Activated B cell treated with CpG ODN at 0.5 μM for 24 hours (primary cell): ENCODE data around the gene IL33. TPM values are rescaled to one million over a fixed set of nuclear protein-coding genes. Genes with fewer than 3 reads are reported as not detected.

Source experiments
- ATAC-seq: fragments of 200-7000 bp; cut with Tn5 transposase; one replicate; pipeline ENCODE4 v1.10.0; 2021; ENCODE audit warnings: low read depth, mild to moderate bottlenecking, moderate library complexity
- CTCF ChIA-PET: fragments of 350-600 bp; sonication (Branson Sonifier 250); formaldehyde crosslinking; loops from one replicate; lab custom pipeline; 2021; ENCODE audit warnings: antibody characterized with exemption; lab: Charles Lee
- POLR2A ChIA-PET: fragments of 350-600 bp; sonication (Branson Sonifier 250); formaldehyde crosslinking; loops from one replicate; lab custom pipeline; 2021; ENCODE audit warnings: antibody characterized with exemption; lab: Charles Lee
- DNase-seq: peaks from one replicate; pipeline ENCODE4 v3.0.0; 2022
- H3K27ac Mint-ChIP-seq: one replicate; pipeline ENCODE4 v1.8.0; 2020; ENCODE audit warnings: mixed read lengths
- H3K27me3 Mint-ChIP-seq: one replicate; pipeline ENCODE4 v1.8.0; 2021; ENCODE audit warnings: mixed read lengths
- H3K36me3 Mint-ChIP-seq: one replicate; pipeline ENCODE4 v1.8.0; 2021; ENCODE audit warnings: low read depth, mixed read lengths
- H3K4me1 Mint-ChIP-seq: one replicate; pipeline ENCODE4 v1.8.0; 2021; ENCODE audit warnings: mixed read lengths
- H3K4me3 Mint-ChIP-seq: one replicate; pipeline ENCODE4 v1.8.0; 2020; ENCODE audit warnings: mild to moderate bottlenecking, mixed read lengths
- H3K9me3 Mint-ChIP-seq: one replicate; pipeline ENCODE4 v1.8.0; 2020; ENCODE audit warnings: mixed read lengths
- CTCF ChIP-seq: fragments of 200-600 bp; IDR thresholded peaks from one replicate; pipeline ENCODE4 v1.8.0; 2022; ENCODE audit warnings: antibody characterized with exemption, mild to moderate bottlenecking
- intact Hi-C: fragments of 100-400 bp; cut with micrococcal nuclease; formaldehyde crosslinking; loops from one replicate; pipeline ENCODE4 v1.15.1; 2024
- total RNA-seq: library from RNA; stranded (reverse); gene quantifications from 2 replicates; pipeline ENCODE4 v1.2.3, GENCODE V29; 2022

IL33 gene
- total RNA-seq, 1 donor from 2014 or later: not detected

- H3K27me3 Mint-ChIP-seq: peaks cover 18% of the 10 kb centered on the region
- ChIA-PET CTCF (no interaction called here), POLR2A (no interaction called here)
- H3K4me1 Mint-ChIP-seq: no peaks in the 10 kb centered on the region
- ATAC-seq: no peak
- no peak for TF ChIP-seq CTCF
- DNase-seq: no peak
- no peak overlapping the region for H3K27ac Mint-ChIP-seq
- no peaks in the 10 kb centered on the region for H3K9me3 Mint-ChIP-seq
- H3K36me3 Mint-ChIP-seq: no peaks in the 10 kb centered on the region
- intact Hi-C loops: no loop called here
- H3K4me3 Mint-ChIP-seq: no peak overlapping the region
Observed at GRCh38 chr9:6272229-6272598, 56.6 kb downstream of the IL33 start.

GRCh38 chr9:6277417-6277816 lies 61.8 kb downstream of the IL33 start:
- intact Hi-C loops: no loop called here
- POLR2A ChIA-PET: no interaction called here
- Mint-ChIP-seq H3K27ac (no peak overlapping the region), H3K36me3 (no peaks in the 10 kb centered on the region), H3K4me1 (no peaks in the 10 kb centered on the region), H3K4me3 (no peak overlapping the region), H3K9me3 (no peaks in the 10 kb centered on the region), H3K27me3 (peaks cover 3% of the 10 kb centered on the region)
- CTCF ChIA-PET: no interaction called here
- no peak for DNase-seq
- no peak for TF ChIP-seq CTCF
- ATAC-seq: no peak

DNA sequence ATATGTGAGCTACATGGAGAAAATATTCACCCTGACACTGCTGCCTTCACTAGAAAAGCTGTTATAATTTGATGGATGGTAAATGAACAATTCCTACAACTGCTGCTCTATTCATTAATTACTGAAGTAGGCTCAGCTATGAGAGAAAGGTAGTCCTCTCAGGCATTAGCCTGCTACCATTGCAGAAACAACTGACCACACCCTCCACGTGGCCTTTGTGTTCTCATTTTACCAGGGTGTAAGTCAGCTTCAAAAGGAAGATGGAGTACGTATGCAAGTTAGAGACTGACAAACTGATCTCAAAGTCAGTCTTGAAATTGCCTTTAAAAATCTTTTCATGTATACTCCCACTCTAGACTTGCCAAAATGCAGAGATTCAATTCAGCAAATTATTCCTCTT lies 86.3 kb downstream of the IL33 start:
- ChIA-PET CTCF (no interaction called here), POLR2A (no interaction called here)
- ATAC-seq (no peak), DNase-seq (no peak)
- Mint-ChIP-seq H3K4me1 (no peaks in the 10 kb centered on the region), H3K27ac (no peak overlapping the region), H3K27me3 (peaks cover 13% of the 10 kb centered on the region), H3K9me3 (no peaks in the 10 kb centered on the region), H3K36me3 (no peaks in the 10 kb centered on the region), H3K4me3 (no peak overlapping the region)
- no peak for TF ChIP-seq CTCF
- intact Hi-C loops: no loop called here

GRCh38 chr9:6302417-6302816 lies 86.8 kb downstream of the IL33 start:
- no peaks in the 10 kb centered on the region for H3K9me3 Mint-ChIP-seq
- ChIA-PET CTCF (no interaction called here), POLR2A (no interaction called here)
- intact Hi-C loops: no loop called here
- H3K27me3 Mint-ChIP-seq: peaks cover 13% of the 10 kb centered on the region
- H3K4me1 Mint-ChIP-seq: no peaks in the 10 kb centered on the region
- no peak for ATAC-seq
- TF ChIP-seq CTCF: no peak
- no peak overlapping the region for H3K4me3 Mint-ChIP-seq
- H3K27ac Mint-ChIP-seq: no peak overlapping the region
- no peaks in the 10 kb centered on the region for H3K36me3 Mint-ChIP-seq
- no peak for DNase-seq

GRCh38 chr9:6304232-6304631 lies 88.6 kb downstream of the IL33 start:
- CTCF ChIA-PET: no interaction called here
- ATAC-seq (no peak), DNase-seq (no peak)
- intact Hi-C loops: no loop called here
- no peak overlapping the region for H3K27ac Mint-ChIP-seq
- H3K4me1 Mint-ChIP-seq: no peaks in the 10 kb centered on the region
- H3K9me3 Mint-ChIP-seq: no peaks in the 10 kb centered on the region
- POLR2A ChIA-PET: no interaction called here
- no peak overlapping the region for H3K4me3 Mint-ChIP-seq
- no peak for TF ChIP-seq CTCF
- H3K36me3 Mint-ChIP-seq: no peaks in the 10 kb centered on the region
- H3K27me3 Mint-ChIP-seq: peaks cover 13% of the 10 kb centered on the region
